Tibial nerve (tissue), 4 donors: Measurements from ENCODE around the gene LAMB1.

ENCODE experiments used
- CTCF ChIP-seq, 5 experiments: fragments of 200-600 bp in 3 of 5; fragments of 450-650 bp in 2 of 5; sonication (generic) in 3 of 5; IDR thresholded peaks; one replicate each; pipeline ENCODE4 v1.5.1; 2016 to 2019; ENCODE audit warnings: antibody characterized with exemption in 5 of 5, mild to moderate bottlenecking in 3 of 5, moderate library complexity in 2 of 5
- EP300 ChIP-seq, 2 donors: sonication (generic); formaldehyde crosslinking; IDR thresholded peaks; one replicate each; pipeline ENCODE4 v1.6.1; 2017; ENCODE audit warnings: antibody characterized with exemption in 2 of 2, mild to moderate bottlenecking in 1 of 2

GRCh38 chr7:107926481-107926880, 76.5 kb downstream of the LAMB1 start:
- TF ChIP-seq CTCF (IDR thresholded peaks at IDR 0.05) (no peak), EP300 (IDR thresholded peaks at IDR 0.05) (no peak)
